Stimulated activated CD4-positive, alpha-beta T cell treated with anti-CD3 and anti-CD28 coated beads, Interleukin-15, amount 100 ng/mL, for 1 hour (primary cell): ENCODE measurements around the gene FAM124A.

Experiments
- DNase-seq, 2 donors: peaks; one replicate each; pipeline ENCODE4 v3.0.0-alpha.2; 2020; ENCODE audit warnings: low read depth in 1 of 2, low spot score in 1 of 2

Gene FAM124A

DNA sequence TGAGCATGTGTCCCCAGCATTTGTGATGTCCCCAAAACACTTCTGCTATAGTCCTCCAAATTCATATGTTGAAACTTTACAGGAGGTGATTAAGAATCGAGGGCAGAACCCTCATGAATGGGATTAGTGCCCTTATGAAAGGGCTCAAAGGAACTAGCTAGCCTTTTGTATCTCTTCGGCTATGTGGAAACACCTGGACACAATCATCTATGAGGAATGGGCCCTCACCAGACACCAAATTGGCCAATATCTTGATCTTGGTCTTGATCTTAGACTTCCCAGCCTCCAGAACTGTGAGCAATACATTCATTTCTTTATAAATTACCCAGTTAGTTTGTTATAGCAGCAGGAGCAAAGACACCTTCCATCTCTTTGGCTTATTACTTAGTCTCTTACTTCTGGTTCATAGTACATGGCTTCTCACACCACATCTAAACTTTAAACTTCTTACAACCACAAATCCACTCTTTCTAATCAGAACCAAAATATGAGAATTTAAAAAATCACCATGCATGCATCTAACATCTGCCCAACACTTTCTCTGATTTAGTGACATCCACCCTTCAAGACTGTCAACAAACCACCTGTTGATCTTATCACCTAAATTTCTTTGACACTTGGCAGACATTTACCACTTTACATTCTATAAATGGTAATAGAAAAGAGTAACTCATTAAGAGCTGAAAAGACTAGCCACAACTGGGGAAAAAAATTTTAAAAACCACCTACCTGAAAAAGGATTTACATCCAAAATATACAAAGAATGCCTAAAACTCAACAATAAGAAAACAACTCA, 110.6 kb downstream of the FAM124A start:
- no peak for DNase-seq

DNA sequence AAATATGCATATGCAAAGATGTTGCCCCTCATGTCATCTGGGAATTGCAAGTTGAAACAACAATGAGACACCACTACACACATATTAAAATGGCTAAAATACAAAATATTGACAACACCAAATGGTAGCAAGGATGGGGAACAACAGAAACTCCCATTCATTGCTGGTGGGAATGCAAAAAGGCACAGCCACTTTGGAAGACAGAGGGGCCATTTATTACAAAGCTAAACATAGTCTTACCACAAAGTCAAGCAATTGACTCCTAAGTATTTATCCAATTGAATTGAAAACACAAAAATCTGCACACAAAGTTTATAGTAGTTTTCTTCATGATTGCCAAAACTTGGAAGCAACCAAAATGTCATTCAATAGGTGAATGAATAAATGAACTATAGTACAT, 111.2 kb downstream of the FAM124A start:
- DNase-seq = no peak

DNA sequence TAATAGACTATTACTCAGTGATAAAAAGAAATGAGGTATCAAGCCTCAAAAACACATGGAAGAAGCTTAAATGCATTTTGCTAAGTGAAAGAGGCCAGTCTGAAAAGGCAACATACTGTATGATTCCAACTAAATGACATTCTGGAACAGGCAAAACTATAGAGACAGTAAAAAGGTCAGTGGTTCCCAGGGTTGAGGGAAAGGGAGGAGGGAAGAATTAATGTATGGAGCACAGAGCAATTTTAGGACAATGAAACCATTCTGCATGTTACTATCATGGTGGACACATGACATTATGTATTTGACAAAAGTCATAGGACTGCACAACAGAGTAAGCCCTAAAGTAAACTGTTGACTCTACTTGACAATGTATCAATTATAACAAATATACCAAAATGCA, 111.6 kb downstream of the FAM124A start:
- no peak for DNase-seq
